ENCODE measurements around the gene CATSPER4.
"Not testable (repeated sequence)": the region's sequence is repeated elsewhere in the genome, so short reads cannot be mapped to it uniquely, and the experiment has no call there.

The CATSPER4 gene

DNA sequence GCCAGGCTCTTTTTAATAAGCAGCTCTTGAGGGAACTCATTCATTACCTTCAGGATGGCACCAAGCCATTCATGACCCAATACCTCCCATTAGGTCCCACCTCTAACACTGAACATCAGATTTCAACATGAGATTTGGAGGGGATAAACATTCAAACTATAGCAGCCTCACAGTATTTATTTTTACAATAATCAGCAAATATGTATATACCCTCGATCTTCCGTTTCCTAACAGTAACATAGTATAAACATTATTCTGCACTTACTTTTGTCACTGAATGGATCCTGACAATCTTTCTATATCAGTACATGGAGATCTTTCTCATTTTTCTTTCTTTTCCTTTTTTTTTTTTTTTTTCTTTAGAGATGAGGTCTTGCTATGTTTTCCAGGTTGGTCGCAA is 5.4 kb downstream of the CATSPER4 start:
- no peak for DNase-seq (ENCODE audit: low spot score)

DNA sequence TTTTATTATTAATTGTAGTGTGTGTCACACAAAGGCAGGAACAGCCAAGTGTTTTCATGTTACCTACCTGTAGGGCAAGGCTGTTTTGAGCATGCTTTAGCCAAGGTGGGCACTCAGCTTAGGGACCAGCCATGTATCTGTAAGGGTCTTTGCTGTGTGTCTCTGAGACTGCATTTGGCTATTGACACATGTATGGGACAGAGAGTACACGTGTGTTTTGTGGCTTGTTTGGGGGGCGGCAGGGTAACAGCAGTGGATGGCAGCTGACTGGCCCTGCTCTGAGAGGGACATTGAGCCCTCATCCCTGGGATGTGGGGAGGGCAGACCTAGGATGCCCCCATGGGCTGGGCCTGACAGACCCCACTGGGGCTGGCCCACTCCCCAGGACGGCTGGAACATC is 6.9 kb downstream of the CATSPER4 start:
- no peak for DNase-seq (ENCODE audit: low spot score)

DNA sequence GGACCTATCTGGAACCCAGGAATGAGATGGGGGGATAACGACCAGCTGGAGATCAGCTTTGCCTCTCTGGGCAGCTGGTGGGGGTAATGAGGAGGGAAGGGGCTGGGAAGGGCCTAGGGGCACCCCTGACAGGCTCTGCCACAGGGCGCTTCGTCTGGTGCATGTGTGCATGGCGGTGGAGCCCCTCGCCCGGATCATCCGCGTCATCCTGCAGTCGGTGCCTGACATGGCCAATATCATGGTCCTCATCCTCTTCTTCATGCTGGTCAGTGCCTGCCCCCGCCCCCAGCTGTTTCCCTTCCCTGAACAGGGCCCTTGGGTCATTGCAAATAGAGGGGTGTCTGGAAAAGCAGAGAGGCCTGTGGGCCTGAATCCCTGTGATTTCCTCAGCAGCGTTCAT is 7.4 kb downstream of the CATSPER4 start:
- no peak for DNase-seq (ENCODE audit: low spot score)

DNA sequence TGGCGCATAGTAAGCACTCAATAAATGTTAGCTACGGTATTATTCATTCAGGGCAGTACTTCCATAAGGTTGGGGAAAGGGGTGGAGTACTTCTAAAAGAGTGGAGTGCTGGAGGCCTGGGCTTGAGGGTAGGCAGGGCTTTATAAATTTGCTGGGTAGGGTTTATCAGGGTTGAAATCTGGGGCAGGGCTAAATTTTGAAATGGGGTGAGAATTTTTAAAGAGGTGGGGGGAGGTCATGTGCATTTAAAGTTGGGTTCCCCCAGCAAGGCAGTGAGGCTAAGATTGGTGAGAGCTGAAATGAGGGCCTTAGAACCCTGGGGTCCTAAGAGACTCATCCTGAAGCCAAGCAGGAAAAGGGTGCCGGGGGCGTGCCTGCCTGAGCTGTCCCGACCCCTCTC is 10.0 kb downstream of the CATSPER4 start:
- no peak for DNase-seq (ENCODE audit: low spot score)

DNA sequence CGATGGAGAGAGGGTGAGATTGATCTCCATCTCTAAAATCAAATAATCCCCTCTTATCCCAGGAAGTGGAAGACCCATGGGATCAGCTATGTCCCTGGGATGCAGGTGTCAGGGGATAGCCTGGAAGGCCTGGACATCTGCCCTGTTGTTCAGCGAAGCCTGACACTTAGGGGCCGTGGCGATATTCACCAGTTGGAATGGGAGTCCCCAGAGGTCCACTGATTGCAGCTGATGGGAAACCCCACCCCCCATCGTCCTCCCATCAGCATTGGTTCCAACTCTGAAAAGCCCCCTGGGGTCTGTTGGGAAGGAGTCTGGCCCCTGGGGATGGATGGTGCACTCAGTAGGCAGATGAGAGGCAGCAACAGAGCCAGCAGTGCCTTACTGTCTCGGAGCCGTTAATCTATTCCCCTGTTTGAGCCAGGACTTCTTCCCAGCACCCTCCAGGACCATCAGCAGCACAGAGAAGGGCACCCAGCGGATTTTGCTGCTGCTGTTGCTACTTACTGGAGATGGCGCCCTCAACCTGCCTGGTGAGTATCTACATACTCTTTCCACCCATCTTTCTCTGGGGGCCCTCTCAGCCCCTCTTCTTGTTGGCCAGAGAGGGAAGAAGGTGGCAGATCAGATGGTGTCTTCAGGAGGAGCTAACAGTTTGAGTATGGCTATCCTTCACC is 13.4 kb downstream of the CATSPER4 start:
- DNase-seq (ENCODE audit: low spot score), result no peak

DNA sequence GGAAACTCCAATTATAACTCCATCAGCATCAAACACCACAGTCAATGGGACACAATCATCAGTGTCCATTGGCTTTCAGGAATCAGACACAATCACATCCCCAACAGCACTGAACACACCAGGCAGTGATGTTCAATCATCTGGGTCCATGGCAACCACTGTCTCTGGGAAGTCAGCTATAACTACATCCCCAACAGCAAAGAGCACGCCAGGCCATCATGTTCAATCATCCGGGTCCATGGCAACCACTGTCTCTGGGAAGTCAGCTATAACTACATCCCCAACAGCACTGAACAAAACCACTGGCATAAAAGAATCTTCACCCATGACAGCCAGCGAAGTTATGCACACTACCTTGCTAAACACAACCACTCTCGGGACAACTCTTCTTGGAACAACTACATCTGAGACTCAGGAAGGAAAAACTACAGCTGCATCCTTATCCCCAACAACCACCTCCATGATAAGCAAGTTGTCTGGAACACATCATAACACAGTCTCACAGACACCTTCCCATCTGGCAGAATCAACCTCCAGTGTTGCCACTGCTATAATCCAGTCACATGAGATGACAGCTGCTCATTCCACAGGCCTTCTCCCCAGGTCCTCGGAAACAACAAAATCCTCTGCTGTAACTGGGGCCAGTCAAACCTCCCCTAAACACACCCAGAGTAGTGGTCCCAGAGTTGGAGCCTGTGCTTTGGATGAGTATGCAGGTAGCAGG is 19.9 kb downstream of the CATSPER4 start:
- DNase-seq (ENCODE audit: low spot score), result no peak

DNA sequence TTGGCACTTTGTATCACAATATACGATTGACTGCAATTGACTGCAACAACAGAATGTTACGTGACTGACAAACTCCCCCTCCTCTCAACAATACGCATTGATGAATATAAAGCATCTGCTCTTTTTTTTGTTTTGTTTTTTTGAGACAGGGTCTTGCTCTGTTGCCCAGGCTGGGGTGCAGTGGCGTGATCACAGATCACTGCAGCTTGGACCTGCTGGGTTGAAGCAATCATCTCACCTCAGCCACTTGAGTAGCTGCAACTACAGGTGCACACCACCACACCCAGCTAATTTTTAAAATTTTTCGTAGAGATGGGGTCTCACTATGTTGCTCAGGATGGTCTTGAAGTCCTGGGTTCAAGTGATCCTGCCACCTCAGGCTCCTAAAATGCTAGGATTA is 22.3 kb downstream of the CATSPER4 start:
- no peak for DNase-seq (ENCODE audit: low spot score)

DNA sequence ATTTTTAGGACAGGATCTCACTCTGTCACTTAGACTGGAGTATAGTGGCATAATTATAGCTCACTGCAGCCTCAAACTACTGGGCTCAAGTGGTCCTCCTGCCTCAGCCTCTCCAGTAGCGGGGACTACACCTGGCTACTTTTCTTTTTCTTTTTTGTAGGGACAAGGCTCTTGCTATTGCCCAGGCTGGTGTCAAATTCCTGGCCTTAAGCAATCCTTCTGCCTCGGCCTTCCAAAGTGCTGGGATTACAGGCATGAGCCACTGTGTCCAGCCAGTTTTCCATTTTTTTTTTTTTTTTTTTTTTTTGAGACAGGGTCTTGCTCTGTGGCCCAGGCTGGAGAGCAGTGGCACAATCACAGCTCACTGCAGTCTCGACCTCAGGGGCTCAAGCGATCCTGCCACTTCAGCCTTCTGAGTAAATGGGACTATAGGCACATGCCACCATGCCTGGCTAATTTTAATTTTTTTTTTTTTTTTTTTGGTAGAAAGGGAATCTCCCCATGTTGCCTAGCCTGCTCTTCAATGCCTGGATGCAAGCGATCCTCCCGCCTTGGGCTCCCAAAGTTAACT is 23.0 kb downstream of the CATSPER4 start:
- no peak for DNase-seq (ENCODE audit: low spot score)

DNA sequence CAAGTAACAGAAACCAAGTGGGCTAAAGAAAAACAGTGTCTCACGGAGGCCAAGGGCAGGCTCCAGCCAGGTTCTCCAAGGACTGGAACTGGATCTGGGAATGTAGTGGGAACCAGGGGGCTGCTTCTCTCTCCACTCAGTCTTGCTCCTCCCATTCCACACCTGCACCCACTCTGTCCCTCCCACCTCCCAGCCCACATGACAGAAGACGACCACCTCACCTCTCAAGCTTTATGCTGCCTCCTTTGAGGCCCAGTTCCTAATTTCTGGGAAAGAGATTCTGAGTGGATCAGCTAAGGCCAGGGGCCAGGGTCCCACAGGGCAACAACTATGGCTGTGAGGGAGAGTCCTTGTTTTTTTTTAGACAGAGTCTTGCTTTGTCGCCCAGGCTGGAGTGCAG is 24.8 kb downstream of the CATSPER4 start:
- DNase-seq (ENCODE audit: low spot score), result no peak

DNA sequence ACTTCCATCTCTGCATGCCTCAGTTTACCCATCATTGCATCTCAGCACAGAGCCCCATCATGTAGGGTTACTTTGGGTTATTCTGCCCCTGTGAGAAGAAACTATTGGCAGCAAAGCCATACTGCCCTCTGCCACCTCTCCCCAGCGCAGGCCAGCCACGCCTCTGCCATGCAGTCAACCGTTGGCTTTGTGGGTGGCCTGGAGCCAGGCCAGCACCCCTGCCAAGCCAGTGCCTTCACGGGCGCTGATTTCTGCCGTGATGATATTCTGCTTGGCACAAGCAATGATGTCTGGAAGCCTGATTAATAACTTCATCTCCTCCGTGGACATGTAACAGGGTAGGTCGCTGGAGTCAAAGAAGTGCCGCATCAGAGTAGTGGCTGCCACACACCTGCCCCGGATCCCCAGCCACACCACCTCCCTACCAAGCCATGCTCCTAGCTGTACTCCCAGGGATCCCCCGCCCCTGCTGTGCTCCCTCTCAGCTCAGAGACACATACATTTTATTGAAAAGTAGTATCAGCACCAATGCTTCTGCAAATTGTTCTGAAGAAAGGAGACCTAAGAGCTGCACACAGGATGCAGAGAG is 28.6 kb downstream of the CATSPER4 start:
- DNase-seq (ENCODE audit: low spot score), result peak; percentile 21

DNA sequence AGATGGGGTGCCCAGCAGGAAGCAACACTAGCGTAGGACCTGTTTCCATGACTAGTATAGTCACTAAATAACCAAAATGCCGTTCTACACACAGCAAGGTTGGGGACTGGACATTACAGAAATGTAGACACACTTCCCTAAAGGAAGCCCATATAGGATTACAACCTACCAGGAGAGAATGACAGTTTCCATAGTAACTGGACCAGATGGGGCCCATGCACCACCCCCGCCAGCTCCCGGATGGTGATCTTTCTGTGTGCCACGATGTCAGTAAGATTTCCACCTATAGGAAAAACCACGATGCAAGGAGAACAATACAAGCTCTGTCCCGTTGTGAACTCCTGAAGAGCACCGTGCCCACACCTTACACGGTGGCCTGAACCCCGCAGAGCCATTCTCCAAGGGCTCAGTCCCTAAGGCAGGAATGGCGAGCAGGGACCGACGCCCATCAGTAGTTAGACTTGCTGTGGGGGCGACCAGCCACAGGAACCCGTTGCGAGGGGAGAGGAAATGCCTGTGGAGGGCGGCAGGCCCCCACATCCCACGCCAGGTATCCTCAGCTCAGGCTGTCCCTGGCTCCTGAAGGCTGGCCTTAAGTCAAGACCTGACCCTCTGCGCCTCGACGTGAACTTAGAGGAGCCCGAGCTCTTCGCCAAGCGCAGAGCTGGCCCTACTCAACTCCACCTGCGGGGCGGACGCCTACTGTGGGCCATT is 30.0 kb downstream of the CATSPER4 start:
- peak; percentile 74 for DNase-seq (ENCODE audit: low spot score)

DNA sequence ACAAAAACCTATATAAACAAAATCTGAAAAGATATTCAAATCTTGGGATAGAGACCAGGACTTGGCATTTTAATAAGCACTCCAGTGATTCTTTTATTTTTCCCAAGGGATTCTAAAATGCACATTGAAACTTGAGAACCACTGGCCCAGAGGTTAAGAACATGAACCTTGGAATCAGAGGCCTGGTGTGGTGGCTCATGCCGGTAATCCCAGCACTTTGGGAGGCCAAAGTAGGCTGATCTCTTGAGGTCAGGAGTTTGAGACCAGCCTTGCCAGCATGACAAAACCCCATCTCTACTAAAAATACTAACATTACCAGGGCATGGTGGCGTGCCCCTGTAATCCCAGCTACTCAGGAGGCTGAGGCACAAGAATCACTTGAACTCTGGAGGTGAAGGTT is 30.7 kb downstream of the CATSPER4 start:
- DNase-seq (ENCODE audit: low spot score), result no peak

DNA sequence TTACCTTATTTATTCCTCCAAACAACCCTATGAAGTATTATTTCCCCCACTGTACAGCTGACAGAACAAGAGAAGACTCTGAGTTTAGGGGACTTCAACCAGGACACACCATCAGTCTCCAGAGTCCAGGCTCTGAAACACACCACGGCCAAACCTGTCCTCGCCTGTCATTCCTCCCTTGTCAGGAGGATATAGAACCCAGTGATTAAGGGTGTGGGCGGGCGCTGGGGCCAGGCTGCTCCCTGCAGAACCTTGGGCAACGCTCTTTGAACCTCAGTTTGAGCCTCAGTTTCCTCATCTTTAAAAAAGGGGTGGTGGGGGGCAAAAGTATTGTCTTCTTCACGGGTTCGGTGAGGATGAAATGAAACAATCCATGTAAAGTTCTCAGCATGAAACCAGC is 34.2 kb downstream of the CATSPER4 start:
- no peak for DNase-seq (ENCODE audit: low spot score)

DNA sequence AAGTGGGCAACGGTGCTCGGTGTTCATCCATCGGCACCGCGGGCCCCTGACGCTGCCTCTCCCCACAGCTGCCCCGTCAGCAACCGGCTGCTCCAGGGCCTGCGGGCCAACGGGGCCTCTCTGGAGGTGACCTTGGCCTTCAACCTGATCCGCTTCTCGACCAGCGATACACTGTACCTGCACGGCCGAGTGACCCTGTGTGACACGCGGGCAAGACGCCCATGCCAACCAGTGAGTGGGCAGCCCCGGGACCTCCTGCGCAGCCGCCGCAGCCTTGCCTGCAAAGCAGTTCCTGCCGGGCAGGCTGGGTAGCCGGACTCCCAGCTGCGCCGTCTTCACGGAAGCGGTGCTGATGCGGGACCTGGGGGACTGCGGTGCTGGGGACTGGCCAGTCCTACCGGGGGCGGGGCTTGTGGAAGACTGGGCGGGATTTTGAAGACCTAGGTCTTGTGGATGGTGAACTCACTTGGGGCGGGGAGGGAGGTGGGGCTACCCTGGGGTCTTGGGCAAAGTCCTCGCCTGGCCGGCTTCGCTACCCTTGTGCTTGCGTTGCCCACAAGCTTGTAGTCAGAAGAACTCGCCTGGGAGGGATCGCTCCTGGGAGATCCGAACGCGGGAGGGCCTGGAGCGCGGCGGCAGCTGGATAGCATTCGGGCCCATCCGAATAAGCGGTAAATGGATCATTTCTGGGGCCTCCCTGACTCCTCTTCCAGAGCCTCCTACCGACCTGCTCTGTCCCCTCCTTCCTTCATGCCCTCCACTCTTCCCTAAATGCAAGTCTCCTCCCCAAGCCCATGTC is 34.8 kb downstream of the CATSPER4 start:
- DNase-seq (ENCODE audit: low spot score), result peak; percentile 33

DNA sequence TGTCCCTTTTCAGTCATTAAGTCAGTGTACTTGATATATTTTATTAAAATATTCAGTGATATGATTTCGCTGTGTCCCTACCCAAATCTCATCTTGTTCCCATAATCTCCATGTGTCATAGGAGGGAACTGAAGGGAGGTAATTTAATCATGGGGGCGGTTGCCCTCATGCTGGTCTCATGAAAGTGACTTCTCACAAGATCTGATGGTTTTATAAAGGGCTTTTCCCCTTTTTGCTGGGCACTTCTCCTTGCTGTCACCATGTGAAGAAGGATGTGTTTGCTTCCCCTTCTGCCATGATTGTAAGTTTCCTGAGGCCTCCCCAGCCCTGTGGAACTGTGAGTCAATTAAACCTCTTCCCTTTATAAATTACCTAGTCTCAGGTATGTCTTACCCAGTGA is 40.3 kb downstream of the CATSPER4 start:
- not testable (repeated sequence) for DNase-seq (ENCODE audit: low spot score)

DNA sequence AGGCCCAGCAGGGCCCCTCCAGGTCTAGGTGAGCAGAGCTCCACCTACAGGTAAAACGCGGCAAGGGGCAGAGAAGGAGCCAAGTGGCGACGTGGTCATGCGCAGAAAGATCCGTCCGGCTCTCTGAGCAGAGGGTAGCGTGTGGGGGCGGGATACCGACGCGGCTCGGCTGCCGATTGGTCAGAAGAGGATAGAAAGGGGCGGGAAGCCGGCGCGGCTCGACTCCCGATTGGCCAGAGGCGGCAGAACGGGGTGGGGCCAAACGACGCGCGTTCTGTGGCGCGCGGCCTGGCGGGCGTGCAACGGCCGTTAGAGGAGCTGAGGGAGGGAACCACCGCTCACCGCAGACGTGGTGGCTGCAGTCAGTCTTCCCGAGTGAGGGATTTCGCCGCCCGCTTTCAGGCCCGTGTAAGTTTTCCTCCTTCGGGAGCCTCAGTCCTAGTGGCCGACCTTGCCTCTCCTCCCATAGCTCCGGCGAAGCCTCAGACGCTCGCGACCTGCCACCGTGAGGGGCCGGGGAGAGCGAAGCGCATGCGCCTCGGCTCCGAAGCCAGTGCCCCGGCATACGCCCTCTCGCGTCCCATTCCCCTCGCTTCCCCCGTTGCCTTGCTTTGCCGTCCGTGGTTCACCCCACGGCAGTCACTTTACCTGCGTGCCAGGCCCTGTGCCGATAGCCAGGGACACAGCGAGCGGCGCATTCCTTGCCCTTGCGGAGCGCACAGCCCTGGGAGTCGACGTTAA is 43.7 kb downstream of the CATSPER4 start, which contains the start of gene CEP85:
Gene CEP85 (plus strand): TSS at position 298 of the 741 bp plus-strand sequence. CDS start 5,584 bp downstream, outside the sequence.
- DNase-seq (ENCODE audit: low spot score), result peak; percentile 95

DNA sequence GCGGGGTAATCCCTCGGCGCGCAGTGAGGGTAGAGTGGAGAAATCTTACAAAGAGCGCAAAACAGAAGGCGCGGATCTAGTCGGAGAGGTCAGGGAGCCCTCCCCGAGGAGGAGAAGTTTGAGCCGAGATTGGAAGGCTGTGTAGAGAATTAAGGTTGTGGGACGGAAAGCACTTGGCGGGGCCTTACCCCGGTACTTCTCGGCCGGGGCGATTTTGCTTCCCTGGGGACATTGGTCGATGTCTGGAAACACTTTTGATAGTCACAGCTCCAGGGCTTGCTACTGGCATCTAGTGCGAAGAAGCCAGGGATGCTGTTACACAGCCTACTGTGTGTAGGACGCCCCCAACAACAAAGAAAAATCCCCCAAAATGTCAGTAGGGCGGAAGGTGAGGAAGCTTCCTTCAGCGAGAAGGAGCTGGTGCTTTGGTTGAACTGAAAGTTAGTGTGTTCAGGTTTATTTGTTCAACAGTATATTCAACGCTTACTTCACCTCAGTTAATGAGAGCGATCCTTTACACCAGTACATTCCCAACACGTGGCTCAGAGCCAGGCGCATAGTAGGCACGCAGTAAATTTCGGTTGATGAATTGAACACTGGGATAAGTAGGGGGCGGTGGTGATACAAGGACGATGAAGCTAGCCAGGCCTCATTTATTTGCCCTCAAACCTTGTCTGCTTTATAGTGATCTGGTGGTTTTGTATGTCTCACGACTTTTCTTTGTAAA is 44.4 kb downstream of the CATSPER4 start:
- no peak for DNase-seq (ENCODE audit: low spot score)

DNA sequence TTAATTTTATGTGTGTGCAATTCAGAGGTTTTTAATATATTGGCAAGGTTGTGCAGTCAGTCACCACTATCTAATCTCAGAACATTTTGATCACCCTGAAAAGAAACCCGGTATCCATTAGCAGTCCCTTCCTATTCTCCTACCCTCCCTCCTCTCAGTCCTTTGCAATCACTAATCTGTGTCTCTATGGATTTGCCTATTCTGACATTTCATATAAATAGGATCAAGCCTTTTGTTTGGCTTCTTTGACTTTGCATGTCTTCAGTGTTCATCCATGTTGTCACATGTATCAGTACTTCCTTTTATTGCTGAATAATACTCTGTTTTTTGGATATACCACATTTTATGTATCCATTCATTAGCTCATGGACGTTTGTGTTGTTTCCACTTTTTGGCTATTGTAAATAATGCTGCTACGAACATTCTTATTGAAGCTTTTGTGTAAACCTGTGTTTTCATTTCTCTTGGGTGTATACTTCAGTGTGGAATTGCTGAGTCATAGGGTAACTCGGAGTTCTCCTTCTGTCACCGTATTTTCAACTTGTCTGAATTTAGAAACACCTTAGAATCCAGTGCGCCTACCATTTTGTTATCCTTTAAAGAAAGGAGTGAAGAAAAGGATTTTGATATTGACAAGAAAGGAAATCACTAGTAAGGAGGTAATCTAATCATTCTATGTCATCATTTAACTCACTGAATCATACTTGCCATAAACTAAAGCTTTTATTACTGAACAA is 47.0 kb downstream of the CATSPER4 start:
- DNase-seq (ENCODE audit: low spot score), result no peak

DNA sequence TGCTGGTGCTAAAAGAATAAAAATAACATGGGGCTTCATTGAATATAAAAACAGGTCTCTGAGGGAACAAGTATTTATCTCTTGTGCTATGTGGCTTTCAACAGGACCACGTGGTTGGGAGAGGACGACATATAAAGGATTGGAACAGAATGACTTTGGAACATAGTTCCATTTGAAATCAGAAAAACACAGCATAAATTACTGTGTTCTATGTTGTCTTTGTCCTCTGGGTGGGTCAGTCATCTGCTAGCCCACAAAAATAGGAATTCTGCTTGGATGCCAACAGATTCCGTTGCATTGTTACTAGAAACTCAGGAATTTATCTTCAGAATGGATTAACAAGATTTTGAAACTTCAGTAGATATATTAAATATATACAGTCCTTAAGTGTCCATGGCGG is 49.5 kb downstream of the CATSPER4 start:
- DNase-seq (ENCODE audit: low spot score), result no peak
